ENCODE results near the gene SORBS1.

SORBS1 gene

GRCh38 chr10:95405655-95406054, 155.5 kb downstream of the SORBS1 start:
- peak; percentile 9 for FAIRE-seq

- no peak for FAIRE-seq
Observed at GRCh38 chr10:95404864-95405263, 156.3 kb downstream of the SORBS1 start.

GRCh38 chr10:95404462-95404858, 156.7 kb downstream of the SORBS1 start:
- FAIRE-seq = no peak

- no peak for FAIRE-seq
Observed at GRCh38 chr10:95403700-95404461, 157.3 kb downstream of the SORBS1 start.

- FAIRE-seq = no peak
Observed at GRCh38 chr10:95401704-95402469, 159.3 kb downstream of the SORBS1 start.

GRCh38 chr10:95400787-95401186, 160.4 kb downstream of the SORBS1 start:
- no peak for FAIRE-seq

- FAIRE-seq = no peak
Observed at GRCh38 chr10:95399183-95399582, 162.0 kb downstream of the SORBS1 start.

GRCh38 chr10:95397747-95398146, 163.4 kb downstream of the SORBS1 start:
- no peak for FAIRE-seq

- FAIRE-seq = no peak
Observed at GRCh38 chr10:95395947-95396449, 165.2 kb downstream of the SORBS1 start.

GRCh38 chr10:95394161-95394880, 166.8 kb downstream of the SORBS1 start:
- FAIRE-seq = no peak

- FAIRE-seq = no peak
Observed at GRCh38 chr10:95392681-95393164, 168.4 kb downstream of the SORBS1 start.

- FAIRE-seq = no peak
Observed at GRCh38 chr10:95392217-95392584, 169.0 kb downstream of the SORBS1 start.

- FAIRE-seq = no peak
Observed at GRCh38 chr10:95391581-95392216, 169.5 kb downstream of the SORBS1 start.

- FAIRE-seq = no peak
Observed at GRCh38 chr10:95391164-95391563, 170.0 kb downstream of the SORBS1 start.

- FAIRE-seq = no peak
Observed at GRCh38 chr10:95389982-95390381, 171.2 kb downstream of the SORBS1 start.

- no peak for FAIRE-seq
Observed at GRCh38 chr10:95389176-95389575, 172.0 kb downstream of the SORBS1 start.

- peak; percentile 92 for FAIRE-seq
Observed at GRCh38 chr10:95388539-95388938, 172.6 kb downstream of the SORBS1 start.

GRCh38 chr10:95388109-95388471, 173.1 kb downstream of the SORBS1 start:
- FAIRE-seq = no peak

GRCh38 chr10:95384011-95384704, 177.0 kb downstream of the SORBS1 start:
- FAIRE-seq = no peak

- FAIRE-seq = no peak
Observed at GRCh38 chr10:95382596-95382995, 178.6 kb downstream of the SORBS1 start.

GRCh38 chr10:95382174-95382573, 179.0 kb downstream of the SORBS1 start:
- no peak for FAIRE-seq

- no peak for FAIRE-seq
Observed at GRCh38 chr10:95377950-95378349, 183.2 kb downstream of the SORBS1 start.

All from islet of Langerhans (tissue), 1 donor.